K562 (cell line): Measurements from ENCODE around the gene UCHL1. TPM values are rescaled to one million over a fixed set of nuclear protein-coding genes. Genes with fewer than 3 reads are reported as not detected.

Experiments used
- CHD7 ChIP-seq: fragments of 200-600 bp; sonication (generic); IDR thresholded peaks from one replicate; pipeline ENCODE4 v1.6.1; 2012; ENCODE audit warnings: mild to moderate bottlenecking, low read depth, low read length, inconsistent platforms
- GABPB1 ChIP-seq: sonication (generic); formaldehyde crosslinking; IDR thresholded peaks from 2 replicates; pipeline ENCODE4 v1.8.0; 2022; ENCODE audit warnings: mild to moderate bottlenecking, missing genetic modification reagents
- SIN3A ChIP-seq, 2 experiments: fragments of 150-350 bp in 1 of 2; IDR thresholded peaks; 2 replicates each; pipeline ENCODE4 v1.6.1; 2011 to 2016; ENCODE audit warnings: borderline replicate concordance in 2 of 2, low read depth in 2 of 2, low read length in 2 of 2, mild to moderate bottlenecking in 2 of 2, moderate library complexity in 2 of 2; ENCODE audit not compliant: control insufficient read depth in 1 of 2
- ZBTB40 ChIP-seq, 2 experiments: fragments of 450-650 bp in 1 of 2; sonication (generic) in 1 of 2; formaldehyde crosslinking in 1 of 2; IDR thresholded peaks; 2 replicates each; pipeline versions ENCODE4 v1.7.1 to v1.9.0; 2016 to 2022; ENCODE audit warnings: inconsistent platforms in 1 of 2, mild to moderate bottlenecking in 1 of 2, missing genetic modification reagents in 1 of 2
- polyA plus RNA-seq, 8 experiments: library from polyadenylated mRNA; depleted of rRNA in 4 of 8; stranded (reverse) in 5 of 8; unstranded in 3 of 8; fragments of >200 nt; fragmentation: Nextera tagmentation in 2 of 8; fragmentation: Illumina TruSeq in 1 of 8; extraction: Ambion mirVana in 2 of 8; extraction: Trizol in 1 of 8; gene quantifications; 2 replicates each; pipeline versions ENCODE4 v1.2.1 to v1.2.3, GENCODE V29; 2011 to 2014; ENCODE audit warnings: inconsistent platforms in 1 of 8, missing spikeins in 1 of 8
- total RNA-seq, 7 experiments: library from RNA; depleted of rRNA in 6 of 7; stranded (reverse); fragments of >200 nt in 6 of 7; fragmentation: Illumina TruSeq in 2 of 7; extraction: Trizol in 2 of 7; gene quantifications; 2 replicates each; pipeline versions ENCODE4 v1.2.1 to v1.2.3, GENCODE V29; 2011 to 2021; ENCODE audit warnings: low replicate concordance in 1 of 7

The UCHL1 gene
- total and polyA plus RNA-seq, 9 of the 15 experiments (the other 6 are each of a cell fraction or from before 2014, with no cell fraction given) = 0.42 TPM; not detected in 8

DNA sequence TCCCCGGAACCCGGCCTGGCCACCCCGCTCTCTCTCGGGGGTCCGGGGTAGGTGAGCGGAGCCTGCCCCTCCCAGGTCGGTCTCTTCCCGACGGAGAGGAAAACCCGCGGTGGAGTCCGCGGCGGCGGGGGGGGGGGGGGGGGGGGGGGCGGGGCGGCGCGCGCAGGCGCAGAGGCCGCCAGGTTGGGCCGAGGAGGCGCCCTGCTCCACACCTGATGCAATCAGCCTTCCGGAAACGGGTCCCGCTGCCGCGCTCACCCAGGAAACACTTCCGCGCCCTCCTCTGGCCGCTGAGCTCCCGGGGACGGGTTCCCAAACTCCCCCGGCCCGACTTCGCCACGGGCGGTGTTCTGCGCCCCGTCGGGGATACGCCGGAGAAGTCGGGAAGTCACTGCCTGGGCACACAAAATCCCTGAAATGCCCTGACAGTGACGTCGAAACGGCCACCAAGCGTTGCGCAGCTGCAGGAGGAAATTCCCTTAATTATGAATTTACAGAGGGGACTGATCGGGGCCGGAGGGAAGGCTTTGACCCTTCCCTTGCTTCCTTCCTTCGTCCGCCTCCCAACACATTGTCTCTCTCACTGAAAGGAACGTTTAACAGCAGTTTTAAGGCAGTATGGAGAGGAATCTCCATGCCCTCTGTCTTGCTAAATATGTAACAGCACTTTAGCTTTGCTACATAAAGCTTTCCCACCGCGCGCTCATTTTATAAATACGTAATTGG is 40.3 kb upstream of the UCHL1 start (continued):
- TF ChIP-seq ZBTB40 (IDR thresholded peaks at IDR 0.05) (peak; percentile 85), ZBTB40 (CRISPR knock-in tag; IDR thresholded peaks at IDR 0.05) (no peak), CHD7 (no peak), SIN3A (IDR thresholded peaks at IDR 0.05; ENCODE audit: borderline replicate concordance in 2 of 2, control insufficient read depth in 1 of 2, low read depth in 2 of 2, low read length in 2 of 2) (no peak), GABPB1 (CRISPR knock-in tag) (peak; percentile 44; the same call in 1 of the 2 replicates)
